ENCODE measurements around the gene MAZ.
"Not testable (repeated sequence)": the region's sequence is repeated elsewhere in the genome, so short reads cannot be mapped to it uniquely, and the experiment has no call there.

The MAZ gene

DNA sequence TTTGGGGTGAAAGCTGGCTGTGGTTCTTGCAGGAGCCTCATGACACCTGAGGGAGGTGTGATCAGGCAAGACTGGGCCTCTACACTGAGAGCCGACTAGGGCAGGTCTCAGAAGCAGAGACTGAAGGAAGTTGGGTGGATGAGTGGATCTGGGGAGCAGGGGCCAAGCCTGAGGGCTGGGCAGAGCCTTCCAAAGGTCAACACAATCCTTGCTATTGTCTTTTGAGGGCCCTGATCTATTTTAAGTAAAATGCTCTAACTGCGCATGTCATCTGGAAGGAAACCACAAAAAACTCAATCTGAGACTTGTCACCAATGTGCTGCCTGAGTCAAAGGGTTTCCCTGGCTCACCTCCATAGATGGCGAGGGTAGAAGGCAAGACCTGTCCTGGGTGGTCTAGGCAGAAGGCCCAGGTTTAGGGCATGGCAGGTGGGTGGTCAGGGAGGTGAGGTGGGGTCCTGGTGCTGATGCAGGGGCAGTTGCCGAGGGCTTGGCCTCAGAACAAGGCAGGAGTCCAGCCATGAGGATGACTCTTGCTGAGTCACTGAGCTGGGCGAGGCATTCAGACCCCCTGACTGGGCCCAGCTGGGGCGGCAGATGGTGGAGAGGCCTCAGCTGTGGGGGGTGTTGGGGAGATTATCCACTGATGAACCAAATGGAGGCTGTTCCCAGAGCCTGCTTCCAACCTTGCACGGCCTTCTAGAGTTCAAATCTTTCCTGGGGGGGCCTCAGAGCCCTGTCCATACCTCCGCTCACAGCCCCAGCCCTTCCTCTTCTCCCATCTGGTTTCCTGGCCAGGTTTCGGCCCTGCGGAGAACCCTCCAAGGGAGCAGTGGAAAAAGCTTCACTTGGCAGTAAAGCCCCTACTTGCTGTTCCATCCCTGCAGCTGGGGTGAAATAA, 19.1 kb downstream of the MAZ start:
- TF ChIP-seq, protein P1, sequence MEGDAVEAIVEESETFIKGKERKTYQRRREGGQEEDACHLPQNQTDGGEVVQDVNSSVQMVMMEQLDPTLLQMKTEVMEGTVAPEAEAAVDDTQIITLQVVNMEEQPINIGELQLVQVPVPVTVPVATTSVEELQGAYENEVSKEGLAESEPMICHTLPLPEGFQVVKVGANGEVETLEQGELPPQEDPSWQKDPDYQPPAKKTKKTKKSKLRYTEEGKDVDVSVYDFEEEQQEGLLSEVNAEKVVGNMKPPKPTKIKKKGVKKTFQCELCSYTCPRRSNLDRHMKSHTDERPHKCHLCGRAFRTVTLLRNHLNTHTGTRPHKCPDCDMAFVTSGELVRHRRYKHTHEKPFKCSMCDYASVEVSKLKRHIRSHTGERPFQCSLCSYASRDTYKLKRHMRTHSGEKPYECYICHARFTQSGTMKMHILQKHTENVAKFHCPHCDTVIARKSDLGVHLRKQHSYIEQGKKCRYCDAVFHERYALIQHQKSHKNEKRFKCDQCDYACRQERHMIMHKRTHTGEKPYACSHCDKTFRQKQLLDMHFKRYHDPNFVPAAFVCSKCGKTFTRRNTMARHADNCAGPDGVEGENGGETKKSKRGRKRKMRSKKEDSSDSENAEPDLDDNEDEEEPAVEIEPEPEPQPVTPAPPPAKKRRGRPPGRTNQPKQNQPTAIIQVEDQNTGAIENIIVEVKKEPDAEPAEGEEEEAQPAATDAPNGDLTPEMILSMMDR (conservative IDR thresholded peaks at IDR 0.05; ENCODE audit: low read depth), result no peak
- CTCF ChIA-PET, result interaction anchor here (0.6 to 0.8 kb wide), 2 partner anchors 9 to 18 kb away, joined by 3 to 5 read pairs; no protein-coding TSS in a partner anchor
- POLR2A ChIA-PET (ENCODE audit: low non-redundant PET), result no interaction called here
- peak overlapping the region; percentile 99 for H3K27ac ChIP-seq
- peak; percentile 33 for DNase-seq (ENCODE audit: low spot score)

GRCh38 chr16:29826342-29826695, 20.0 kb downstream of the MAZ start:
- CTCF ChIA-PET, result interaction anchor here (0.8 kb wide), 1 partner anchor 19 kb away, joined by 3 read pairs; no protein-coding TSS in a partner anchor
- TF ChIP-seq, protein P1 (conservative IDR thresholded peaks at IDR 0.05; ENCODE audit: low read depth), result no peak
- DNase-seq (ENCODE audit: low spot score), result no peak
- peak overlapping the region; percentile 99 for H3K27ac ChIP-seq
- POLR2A ChIA-PET (ENCODE audit: low non-redundant PET), result interaction anchor here (0.6 kb wide), 1 partner anchor 99 kb away, joined by 3 read pairs; the partner anchor contains the start of gene KCTD13

- POLR2A ChIA-PET (ENCODE audit: low non-redundant PET), result no interaction called here
- DNase-seq (ENCODE audit: low spot score), result no peak
- H3K27ac ChIP-seq, result peak overlapping the region; percentile 14; the same call in 1 of the 2 replicates
- TF ChIP-seq, protein P1 (conservative IDR thresholded peaks at IDR 0.05; ENCODE audit: low read depth), result no peak
- CTCF ChIA-PET, result no interaction called here
These were observed 24.4 kb downstream of the MAZ start for GRCh38 chr16:29830774-29831173.

DNA sequence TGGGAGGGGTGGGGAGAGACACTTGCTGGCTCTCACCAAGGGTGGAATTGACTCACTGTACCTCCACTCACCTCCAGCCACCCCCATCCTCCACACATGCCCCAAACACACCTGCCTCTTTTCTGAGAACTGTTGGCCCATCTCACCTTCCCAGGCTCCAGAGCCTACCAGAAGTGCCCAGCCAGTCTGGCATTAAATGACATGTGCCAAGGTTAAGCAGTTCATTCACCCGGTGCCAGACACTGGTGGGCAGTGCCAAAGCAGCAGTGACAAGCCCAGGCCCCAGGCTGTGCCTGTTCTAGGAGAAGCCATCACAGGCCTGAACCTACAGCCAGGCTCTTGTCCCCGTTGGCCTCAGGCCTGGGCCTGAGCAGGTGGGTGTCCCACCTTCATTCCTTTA, 25.2 kb downstream of the MAZ start:
- no peak for DNase-seq (ENCODE audit: low spot score)
- peak overlapping the region; percentile 14; the same call in 1 of the 2 replicates for H3K27ac ChIP-seq
- TF ChIP-seq, protein P1 (conservative IDR thresholded peaks at IDR 0.05; ENCODE audit: low read depth), result no peak
- CTCF ChIA-PET, result no interaction called here
- POLR2A ChIA-PET (ENCODE audit: low non-redundant PET), result no interaction called here

DNA sequence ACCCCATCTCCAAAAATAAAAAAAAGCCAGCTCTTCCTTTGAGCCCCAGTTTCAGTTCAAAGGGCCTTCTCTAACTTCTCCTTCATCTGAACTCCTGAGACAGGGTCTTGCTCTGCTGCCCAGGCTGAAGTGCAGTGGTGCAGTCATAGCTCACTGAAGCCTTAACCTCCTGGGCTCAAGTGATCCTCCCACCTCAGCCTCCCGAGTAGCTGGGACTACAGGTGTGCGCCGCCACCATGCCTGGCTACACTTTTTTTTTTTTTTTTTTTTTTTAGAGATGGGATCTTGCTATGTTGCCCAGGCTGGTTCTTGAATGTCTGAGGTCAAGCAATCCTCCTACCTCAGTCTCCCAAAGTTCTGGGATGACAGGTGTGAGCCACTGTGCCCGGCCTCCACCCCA, 26.9 kb downstream of the MAZ start:
- not testable (repeated sequence) for DNase-seq (ENCODE audit: low spot score); H3K27ac ChIP-seq
- POLR2A ChIA-PET (ENCODE audit: low non-redundant PET), result interaction anchor here (0.8 kb wide), 1 partner anchor 9 kb away, joined by 10 read pairs; no protein-coding TSS in a partner anchor
- CTCF ChIA-PET, result interaction anchor here (0.6 kb wide), 1 partner anchor 17 kb away, joined by 3 read pairs; the partner anchor contains the start of gene PAGR1

DNA sequence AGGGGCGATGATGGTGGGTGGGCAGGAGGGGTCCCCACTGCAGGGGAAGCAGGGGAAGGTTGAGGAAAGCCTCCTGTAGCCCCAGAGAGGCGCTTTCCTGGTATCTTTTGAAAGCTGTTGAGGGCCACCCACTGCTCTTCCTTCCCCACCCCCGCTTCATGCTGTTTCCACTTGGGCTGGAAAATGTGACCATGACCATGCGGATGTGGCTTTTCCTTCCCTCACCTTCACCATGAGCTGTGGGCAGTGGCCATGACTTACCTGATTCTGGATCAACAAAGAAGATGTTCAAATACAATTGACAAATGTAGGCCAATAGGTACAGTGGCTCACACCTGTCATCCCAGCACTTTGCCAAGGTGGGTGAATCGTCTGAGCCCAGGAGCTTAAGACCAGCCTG, 27.8 kb downstream of the MAZ start:
- POLR2A ChIA-PET (ENCODE audit: low non-redundant PET), result no interaction called here
- CTCF ChIA-PET, result interaction anchor here (1.2 kb wide), 1 partner anchor 14 kb away, joined by 3 read pairs; no protein-coding TSS in a partner anchor

More for the DNA sequence above, 27.8 kb downstream of the MAZ start:
- no peak overlapping the region for H3K27ac ChIP-seq
- DNase-seq (ENCODE audit: low spot score), result no peak
- TF ChIP-seq, protein P1 (conservative IDR thresholded peaks at IDR 0.05; ENCODE audit: low read depth), result no peak

Measured in RWPE1 (cell line).